Stimulated activated CD8-positive, alpha-beta memory T cell treated with anti-CD3 and anti-CD28 coated beads, Interleukin-2, amount 100 ng/mL, for 1 hour (primary cell): ENCODE results near the gene C7.

Source experiments
- DNase-seq, 2 donors: peaks; one replicate each; pipeline ENCODE4 v3.0.0-alpha.2; 2020; ENCODE audit warnings: low read depth in 2 of 2

The C7 gene

DNA sequence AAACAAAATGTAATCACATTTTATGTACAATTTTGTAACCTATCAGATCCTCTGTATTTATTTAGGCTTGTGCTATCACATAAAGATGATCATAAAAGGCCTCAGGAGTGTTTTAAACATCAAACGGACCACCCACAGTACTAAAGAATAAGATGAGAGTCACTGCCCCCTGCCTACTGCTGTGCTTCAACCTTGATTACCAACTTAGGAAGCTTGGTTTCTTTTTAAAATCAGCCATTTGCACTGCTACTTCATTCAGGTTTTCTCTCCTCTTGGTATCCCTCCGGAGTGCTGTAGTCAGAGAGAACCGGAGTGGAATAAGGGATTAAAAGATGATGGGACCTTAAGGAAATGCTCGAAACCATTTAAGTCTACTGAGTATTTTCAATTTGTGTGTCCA, 6.9 kb downstream of the C7 start:
- no peak for DNase-seq

DNA sequence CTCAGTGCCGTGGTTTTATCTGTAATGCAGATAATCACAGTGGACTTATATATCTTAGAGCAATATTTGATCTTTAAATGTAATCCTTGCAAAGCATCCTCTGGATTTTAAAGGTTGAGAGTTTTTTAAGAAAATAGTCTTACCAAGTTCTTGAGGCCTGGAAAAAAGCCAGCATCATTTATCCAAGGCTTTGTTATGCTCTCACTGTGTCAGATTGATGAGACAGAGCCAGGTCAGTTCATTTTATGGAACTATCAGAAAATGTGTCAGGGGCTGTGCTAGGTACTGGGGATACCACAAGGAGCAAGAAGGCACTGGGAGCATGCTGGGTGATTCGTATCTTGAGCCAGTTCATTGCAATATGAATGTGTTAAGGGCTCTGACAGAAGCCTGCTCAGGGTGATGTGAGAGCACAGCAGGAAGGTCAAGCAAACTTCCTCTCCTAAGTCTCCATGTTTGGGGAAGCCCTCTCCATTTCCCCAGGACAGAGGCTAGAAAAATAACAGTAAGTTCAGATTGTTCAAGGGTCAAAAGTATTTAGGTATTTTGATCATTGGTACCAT, 19.7 kb downstream of the C7 start:
- no peak for DNase-seq

DNA sequence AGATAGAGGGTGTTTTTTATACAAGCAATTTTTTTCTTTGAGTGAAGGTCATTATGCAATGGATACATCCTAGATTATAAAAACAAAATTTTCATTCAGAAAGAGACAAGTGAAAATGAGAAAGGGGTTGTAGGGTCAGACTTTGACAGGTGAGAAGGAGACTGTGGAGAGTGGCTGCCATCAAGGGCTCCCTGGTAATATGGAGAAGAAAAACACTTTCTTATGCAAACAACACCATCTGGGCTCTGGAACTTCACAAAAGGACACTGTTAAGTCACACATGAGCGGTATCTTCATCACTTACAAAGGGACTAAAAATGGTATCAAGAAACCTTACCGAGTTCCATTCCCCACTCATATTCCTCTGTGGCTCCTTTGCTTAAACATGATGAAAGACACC, 23.5 kb downstream of the C7 start:
- DNase-seq: no peak

DNA sequence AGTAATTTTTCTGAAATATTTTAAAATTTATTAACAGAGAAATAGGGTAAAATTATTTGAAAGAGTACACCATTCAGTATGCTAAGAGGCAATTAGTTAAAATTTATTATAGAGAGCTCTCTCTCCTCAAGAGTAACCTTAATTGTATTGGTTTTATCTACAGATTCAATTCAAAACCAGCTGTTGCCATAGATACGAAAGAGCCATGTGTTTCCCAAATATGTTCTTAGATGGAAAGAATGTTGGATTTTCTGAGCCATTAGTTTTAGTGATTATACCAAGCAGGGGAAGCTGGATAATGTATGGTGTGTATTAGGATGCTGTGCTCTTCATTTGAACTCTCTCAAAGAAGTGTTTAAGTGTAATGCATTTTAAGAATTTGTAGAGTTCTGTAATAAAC, 27.8 kb downstream of the C7 start:
- no peak for DNase-seq

DNA sequence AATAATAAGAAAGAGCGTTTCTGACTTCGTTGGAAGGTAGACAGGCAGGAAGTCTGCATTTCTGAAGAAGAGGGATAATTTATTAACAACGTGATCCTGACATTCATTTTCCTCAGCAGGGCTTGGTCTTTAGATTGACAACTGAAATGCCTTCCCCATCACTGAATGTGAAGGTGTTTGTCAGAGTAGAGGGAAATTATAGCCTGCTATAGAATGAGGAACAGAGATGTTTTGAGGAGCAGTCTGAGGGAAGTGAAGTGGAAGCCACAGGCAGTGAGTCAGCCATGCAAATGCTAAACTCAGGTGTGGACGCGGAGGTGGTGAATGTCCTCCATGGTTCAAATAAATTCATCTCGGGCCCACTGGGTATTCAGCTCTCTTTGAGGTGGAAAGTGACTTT, 30.5 kb downstream of the C7 start:
- no peak for DNase-seq

DNA sequence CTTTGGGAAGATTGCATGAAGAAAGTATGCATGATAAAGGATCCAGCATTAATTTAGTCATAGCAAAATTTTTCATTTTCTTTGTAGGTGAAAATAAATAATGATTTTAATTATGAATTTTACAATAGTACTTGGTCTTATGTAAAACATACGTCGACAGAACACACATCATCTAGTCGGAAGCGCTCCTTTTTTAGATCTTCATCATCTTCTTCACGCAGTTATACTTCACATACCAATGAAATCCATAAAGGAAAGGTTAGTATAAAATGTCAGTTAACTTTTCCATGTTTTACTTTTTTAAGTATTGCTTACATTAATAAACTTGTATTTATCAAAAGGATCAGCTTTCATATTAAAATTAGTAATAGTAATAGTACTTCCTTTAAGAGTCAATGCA, 35.8 kb downstream of the C7 start:
- no peak for DNase-seq

DNA sequence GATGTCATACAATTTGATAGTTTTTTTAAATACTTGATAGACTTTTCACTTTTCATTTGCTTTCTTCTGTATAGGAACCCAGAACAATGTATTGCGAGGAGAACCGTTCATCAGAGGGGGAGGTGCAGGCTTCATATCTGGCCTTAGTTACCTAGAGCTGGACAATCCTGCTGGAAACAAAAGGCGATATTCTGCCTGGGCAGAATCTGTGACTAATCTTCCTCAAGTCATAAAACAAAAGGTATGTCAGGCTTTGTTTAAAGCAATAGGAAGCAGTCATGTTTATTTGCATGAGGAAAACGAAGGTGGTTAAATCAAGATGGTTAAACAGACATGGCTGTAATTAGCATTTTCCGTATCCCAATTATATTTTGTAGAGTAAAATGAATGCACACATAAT, 46.0 kb downstream of the C7 start:
- DNase-seq: no peak

DNA sequence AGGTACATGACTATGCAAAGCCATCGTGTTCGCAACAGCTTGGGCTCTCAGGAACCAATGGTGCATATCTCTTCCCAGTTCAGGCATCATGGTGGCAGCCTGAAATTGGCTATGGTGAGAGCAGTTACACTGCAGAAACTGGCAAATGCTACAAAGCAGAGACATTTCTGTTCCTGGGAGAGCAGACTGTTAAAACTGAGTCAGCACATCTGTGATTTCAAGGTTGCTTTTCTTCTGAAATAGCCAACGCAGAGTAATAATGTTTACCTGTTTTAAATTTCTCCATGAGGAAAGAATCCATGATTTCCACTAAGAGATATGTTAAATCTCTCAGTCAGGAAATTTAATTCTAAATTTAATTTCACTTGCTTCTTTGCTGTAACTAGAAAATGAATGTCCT, 47.8 kb downstream of the C7 start:
- DNase-seq: no peak

DNA sequence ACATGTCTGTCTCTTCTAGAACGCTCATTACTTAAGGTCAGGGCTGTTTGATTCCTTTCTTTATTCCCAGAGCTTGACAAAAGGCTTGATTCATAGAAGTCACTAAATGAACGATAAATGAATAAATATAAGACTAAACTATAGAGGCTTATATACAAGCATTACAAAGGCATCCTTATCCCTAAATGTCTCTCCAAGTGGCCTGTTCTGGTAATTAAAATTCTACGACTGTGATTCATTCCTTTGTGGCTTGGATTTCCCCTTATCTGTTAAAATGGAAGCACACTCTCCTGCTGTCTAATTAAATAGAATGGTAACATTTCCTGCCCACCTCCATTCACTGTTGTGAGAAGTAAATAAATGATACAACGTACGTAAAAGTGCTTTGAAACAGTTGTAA, 49.5 kb downstream of the C7 start:
- DNase-seq: no peak

DNA sequence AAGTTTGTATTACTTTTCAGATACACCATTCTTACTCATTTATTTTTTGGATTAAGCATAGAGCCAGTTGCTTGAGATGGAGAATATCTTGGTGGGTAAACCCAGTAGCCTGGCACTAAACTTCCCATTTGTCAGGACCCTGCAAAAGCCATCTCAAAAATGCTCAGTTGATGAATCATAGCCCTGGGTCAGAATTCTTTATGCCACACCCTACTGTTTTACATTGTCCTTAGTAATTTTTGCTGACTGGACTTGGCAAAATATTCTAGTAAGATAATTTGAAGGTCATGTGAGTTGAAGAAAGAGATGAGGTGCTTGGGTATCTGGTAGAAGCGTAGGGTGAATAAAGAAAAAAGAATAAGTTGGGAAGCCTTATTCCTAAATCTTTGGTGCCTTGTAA, 50.7 kb downstream of the C7 start:
- no peak for DNase-seq

DNA sequence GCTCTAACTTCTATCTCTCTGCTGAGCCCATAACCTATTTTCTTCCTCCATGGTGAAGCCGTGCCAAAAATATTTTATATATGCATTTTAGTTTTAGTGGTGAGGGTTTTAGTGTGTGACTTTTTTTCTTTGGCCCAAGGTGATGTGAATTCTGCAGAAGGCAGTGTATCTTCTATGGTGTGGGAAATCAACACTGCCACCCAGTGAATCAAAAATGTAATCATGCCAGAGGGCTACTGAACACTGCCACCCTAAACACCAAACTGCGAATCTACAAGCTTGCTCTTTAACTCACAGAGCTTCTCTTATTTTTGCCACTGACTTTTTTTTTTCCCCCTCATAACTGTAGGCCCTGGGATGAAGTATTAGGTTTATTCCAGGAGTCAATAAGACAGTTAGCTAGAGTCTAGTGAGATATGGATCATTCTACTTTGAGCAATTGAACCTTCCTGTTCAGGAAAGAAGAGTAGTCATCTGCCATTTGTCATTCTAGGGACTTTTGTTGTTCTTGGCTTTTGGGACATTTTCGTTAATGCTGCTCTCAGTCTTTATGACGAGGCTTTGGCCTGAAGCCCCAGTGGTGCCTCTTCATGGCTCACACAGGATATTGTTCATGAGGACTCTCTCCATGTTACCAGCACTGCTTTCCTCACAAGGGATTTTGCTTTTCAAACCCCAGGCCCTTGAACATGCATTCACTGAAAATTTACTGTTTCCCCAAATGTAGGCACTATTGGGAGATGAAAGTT, 53.1 kb downstream of the C7 start:
- DNase-seq: no peak

DNA sequence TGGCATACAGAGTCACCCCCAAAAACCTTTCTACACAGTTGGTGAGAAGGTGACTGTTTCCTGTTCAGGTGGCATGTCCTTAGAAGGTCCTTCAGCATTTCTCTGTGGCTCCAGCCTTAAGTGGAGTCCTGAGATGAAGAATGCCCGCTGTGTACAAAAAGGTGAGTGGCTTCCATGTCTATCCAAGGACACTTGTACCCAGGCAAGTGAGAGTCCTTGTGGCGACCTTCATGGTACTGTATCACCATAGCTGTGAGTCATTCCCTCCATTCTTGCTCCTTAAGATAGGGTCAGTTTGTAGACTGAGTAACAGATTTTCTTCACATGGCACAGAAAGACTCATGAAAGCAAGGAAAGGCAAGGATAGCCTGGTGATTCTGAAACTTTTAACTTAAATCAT, 63.1 kb downstream of the C7 start:
- no peak for DNase-seq

DNA sequence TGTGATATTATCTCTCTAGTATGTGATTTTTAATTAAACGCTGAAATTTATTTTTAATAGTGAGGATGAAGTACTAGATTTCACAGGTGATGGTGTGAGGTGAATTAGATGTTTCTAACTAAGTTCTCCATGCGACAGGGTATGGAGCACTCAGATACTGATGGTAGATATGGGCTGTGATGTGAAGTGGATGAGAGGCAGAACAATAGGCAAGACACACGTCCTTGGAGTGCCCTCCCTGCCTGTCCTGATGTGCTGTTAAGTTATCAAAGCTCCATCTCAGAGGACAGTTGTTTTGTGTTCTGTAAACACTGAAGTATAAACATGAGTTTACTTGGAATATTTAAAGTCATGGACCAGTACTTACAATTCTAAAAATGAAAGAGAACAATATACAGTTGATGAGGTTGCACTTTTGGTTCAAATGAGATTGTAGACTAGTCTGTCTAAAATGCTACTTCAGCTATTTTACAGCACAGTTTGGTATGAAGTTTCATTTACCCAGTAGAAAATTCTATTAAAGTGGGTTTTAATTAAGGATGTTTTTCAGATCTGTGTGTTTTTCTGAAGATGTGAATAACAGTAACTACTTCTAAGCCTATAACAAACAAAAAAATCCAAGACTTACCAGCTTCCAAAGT, 64.2 kb downstream of the C7 start:
- no peak for DNase-seq

DNA sequence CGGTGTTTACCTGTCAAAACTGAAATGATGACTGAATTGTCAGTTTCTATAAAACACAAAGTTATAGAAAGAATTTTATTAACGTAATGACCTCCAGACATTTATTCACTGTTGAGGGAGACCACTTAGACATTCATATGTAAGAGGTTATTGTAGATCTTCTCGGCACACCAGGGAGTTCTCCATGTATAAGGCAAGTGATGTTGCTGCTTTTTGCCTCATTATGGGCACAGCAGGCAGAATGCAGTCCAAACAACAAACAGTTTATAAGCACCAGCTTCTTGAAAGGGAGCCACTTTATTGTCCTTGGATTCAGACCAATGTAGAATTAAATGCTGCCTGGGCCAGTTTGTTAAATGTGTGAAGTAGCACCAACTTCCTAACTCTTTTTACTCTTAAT, 66.7 kb downstream of the C7 start:
- no peak for DNase-seq

DNA sequence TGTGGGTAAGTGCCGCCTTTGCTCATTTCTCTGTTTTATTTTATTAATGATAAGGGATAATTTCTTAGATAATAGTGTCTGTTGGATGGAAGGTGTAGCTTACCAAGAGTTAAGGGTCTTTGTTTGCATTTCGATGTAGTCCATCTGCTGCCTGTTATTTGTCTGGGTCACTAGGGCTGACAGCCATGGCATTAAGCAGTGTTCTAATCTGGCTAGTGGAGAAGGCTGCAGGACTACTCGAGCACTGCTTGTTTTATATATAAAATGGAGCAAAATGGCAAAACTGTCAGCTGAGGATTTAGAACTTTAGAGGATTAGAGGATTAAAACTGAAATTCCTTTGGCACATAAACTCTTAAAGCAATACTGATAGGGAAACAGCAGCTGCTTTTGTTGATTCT, 67.5 kb downstream of the C7 start:
- no peak for DNase-seq

DNA sequence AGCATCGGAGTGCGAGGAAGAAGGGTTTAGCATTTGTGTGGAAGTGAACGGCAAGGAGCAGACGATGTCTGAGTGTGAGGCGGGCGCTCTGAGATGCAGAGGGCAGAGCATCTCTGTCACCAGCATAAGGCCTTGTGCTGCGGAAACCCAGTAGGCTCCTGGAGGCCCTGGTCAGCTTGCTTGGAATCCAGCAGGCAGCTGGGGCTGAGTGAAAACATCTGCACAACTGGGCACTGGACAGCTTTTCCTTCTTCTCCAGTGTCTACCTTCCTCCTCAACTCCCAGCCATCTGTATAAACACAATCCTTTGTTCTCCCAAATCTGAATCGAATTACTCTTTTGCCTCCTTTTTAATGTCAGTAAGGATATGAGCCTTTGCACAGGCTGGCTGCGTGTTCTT, 72.1 kb downstream of the C7 start:
- DNase-seq: no peak

DNA sequence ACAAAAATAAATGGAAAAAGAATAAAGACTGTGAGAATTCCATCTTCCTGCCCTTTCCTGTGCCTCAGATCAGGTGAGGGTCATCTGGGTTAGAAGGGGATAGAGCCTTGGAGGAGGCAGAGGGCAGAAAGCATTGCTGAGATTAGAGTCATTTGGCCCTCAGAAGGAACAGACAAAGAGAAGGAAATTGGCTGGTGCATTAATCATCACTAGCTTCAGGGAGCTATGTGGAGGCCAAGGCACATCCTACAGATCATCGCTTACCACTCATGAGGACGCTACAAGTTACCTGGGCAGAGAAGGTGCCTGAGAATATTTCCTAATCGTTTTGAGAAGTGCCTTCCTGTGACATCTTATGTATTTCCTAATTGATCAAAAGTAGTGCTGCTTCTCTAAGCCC, 74.5 kb downstream of the C7 start:
- no peak for DNase-seq

DNA sequence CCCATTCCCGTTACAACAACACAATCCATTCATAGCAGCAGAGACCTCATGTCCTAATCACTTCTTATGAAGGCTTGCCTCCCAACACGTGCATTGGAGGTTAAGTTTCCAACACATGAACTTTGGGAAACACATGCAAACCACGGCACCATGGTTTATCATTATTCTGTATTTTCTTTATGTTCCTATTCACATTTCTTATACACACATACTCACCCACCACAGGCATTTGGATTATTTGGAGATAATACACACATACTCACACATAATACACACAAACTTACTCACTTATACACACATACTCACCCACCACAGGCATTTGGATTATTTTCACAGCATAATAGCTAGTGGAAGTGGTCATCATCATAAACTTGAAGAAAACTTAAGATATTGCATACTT, 75.6 kb downstream of the C7 start:
- no peak for DNase-seq

DNA sequence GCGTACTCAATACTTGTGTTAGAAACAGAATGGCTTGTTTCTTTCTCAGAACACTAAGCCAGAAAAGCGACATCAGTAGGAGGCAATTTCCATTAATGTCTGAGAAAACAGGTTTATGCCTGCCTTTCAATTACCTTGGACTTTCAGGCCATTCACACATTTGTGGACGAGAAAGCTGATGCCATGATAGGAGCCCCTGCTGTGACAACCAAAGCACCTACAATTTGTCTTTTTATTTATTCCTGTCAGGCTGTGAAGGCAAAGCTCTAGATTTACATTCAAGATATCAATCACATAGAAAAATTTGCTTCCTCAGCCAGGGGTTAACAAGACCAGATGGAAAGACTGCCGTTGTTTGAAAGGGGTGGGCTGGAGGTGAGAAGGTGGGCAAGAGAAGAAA, 76.2 kb downstream of the C7 start:
- no peak for DNase-seq

DNA sequence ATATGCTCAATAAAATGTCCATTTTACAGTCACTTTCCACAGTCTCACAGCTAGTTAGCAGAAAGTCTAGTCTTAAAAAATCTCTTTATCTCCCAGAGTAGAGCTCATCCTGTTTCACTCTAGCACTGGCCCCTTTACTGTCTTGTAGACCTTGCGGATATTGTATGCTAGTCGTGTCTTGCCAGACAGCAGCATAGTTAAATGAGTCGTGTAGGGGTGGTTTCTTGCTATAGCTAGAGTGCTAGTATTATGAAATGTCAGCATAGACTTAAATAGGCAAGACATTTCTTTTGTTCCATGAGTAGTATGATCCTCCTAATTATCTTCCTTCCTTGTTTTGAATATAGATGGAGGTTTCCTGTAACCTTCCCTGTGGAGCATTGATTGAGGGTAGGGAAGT, 77.4 kb downstream of the C7 start:
- DNase-seq: no peak

DNA sequence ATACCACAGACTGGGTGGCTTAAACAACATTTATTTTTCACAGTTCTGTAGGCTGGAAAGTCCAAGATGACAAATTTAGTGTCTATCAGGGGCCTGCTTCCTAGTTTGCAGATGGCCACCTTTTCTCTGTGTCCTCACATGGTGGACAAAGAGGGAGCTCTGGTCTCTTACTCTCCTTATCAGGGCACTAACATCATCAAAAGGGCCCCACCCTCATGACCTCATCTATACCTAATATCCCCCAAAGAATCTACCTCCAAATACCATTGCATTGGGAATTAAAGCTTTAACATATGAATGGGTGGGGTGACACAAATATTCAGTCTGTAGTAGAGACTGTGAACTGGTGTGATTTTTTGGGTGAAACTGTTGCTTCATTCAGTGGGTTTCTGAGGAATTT, 78.1 kb downstream of the C7 start:
- DNase-seq: no peak

DNA sequence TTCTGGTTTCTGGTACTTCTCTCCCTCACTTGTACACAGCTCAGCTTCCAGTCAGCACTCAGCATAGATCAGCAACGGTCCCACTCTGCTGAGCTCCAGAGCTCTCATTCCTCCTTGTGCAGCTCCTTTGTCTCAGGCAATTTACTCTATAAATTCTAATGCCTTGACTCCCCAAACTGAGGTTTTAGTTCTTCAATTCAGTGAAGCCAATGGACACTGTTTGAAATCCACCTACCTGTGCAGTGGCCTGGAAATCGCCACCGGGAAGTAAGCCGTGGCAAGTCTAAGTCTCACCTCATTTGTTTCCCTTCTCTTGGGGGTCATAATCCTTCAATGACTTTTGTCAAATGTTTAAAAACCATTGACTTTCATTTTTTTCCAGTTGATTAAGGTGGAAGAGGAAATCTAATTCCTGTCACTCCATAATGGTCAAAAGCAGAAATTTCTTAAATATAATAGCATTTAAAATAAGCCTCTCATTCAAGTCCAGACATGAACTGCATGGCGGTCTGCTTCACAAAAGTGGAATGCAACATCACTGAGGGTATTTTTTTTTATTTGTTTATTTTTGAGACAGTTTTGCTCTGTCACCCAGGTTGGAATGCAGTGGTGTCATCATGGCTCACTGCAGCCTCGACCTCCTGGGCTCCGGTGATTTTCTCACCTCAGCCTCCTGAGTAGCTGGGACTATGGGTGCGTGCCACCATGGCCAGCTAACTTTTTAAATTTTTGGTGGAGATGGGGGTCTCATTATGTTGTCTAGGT, 79.6 kb downstream of the C7 start:
- DNase-seq: no peak
